Astrocyte of the cerebellum (primary cell): ENCODE measurements around the gene KTN1.

ENCODE experiments used
- DNase-seq: peaks from one replicate; pipeline ENCODE4 v3.0.0-alpha.2; 2011; ENCODE audit warnings: low read depth
- H3K4me3 ChIP-seq: 2 replicates; pipeline ENCODE4 v1.5.1; 2011; ENCODE audit warnings: mild to moderate bottlenecking, low read depth, low read length, moderate library complexity
- CTCF ChIP-seq: IDR thresholded peaks from 2 replicates; pipeline ENCODE4 v1.5.1; 2012; ENCODE audit warnings: low read length, low read depth, moderate library complexity, mild to moderate bottlenecking; ENCODE audit errors: missing control alignments
- in situ Hi-C: cut with HindIII; loops from 2 replicates; pipeline ENCODE4 v1.10.0; 2017; ENCODE audit warnings: low sequenced_read_pairs

Gene KTN1

GRCh38 chr14:55620981-55621380, 41.0 kb downstream of the KTN1 start:
- no peak overlapping the region for H3K4me3 ChIP-seq
- in situ Hi-C loops: no loop called here
- no peak for TF ChIP-seq CTCF
- no peak for DNase-seq

GRCh38 chr14:55621391-55621790, 41.4 kb downstream of the KTN1 start:
- TF ChIP-seq CTCF: no peak
- in situ Hi-C loops: no loop called here
- H3K4me3 ChIP-seq: no peak overlapping the region
- DNase-seq: no peak

- TF ChIP-seq CTCF: no peak
- DNase-seq: no peak
- in situ Hi-C loops: no loop called here
- no peak overlapping the region for H3K4me3 ChIP-seq
Observed at GRCh38 chr14:55624913-55625312, 44.9 kb downstream of the KTN1 start.

GRCh38 chr14:55625481-55625880, 45.5 kb downstream of the KTN1 start:
- no peak overlapping the region for H3K4me3 ChIP-seq
- in situ Hi-C loops: no loop called here
- TF ChIP-seq CTCF: no peak
- DNase-seq: peak; percentile 20

- H3K4me3 ChIP-seq: no peak overlapping the region
- no peak for TF ChIP-seq CTCF
- no peak for DNase-seq
- in situ Hi-C loops: no loop called here
Observed at GRCh38 chr14:55626131-55626530, 46.1 kb downstream of the KTN1 start.

- in situ Hi-C loops: no loop called here
- TF ChIP-seq CTCF: no peak
- no peak for DNase-seq
- no peak overlapping the region for H3K4me3 ChIP-seq
Observed at GRCh38 chr14:55628426-55628825, 48.4 kb downstream of the KTN1 start.

GRCh38 chr14:55638665-55639064, 58.7 kb downstream of the KTN1 start:
- TF ChIP-seq CTCF: no peak
- DNase-seq: no peak
- no peak overlapping the region for H3K4me3 ChIP-seq
- in situ Hi-C loops: no loop called here
